GM19467 (cell line): Measurements from ENCODE around the gene MYBPC3.

ENCODE experiments used
- ATAC-seq: cut with Tn5 transposase; IDR thresholded peaks from one replicate; pipeline ENCODE4 v1.9.1; 2021; ENCODE audit warnings: mild to moderate bottlenecking, moderate library complexity; ENCODE audit not compliant: unreplicated experiment

The MYBPC3 gene

DNA sequence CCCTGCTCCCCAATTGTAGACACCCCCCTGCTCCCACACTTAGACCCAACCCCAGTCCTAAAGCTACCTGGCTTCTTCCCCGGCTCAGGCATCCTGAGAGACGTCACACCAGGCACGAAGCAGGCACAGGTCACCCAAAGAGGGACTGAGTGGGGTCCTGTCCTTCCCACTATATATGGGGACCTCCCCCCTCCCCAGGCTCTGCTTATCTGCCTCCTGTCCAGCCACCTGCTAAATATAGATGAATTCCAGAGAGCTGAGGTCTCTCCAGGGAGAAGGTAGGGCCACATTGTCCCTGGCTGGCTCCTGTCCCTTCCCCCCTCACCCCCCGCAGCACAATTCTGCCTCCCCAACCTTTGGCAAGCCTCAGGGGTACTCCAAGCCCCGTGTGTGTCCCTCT lies at the start of gene MYBPC3:
Gene MYBPC3, minus strand, starts transcription at position 147 of the 400 bp plus-strand sequence. Its CDS starts 55 bp downstream, at position 92.
- no peak for ATAC-seq

DNA sequence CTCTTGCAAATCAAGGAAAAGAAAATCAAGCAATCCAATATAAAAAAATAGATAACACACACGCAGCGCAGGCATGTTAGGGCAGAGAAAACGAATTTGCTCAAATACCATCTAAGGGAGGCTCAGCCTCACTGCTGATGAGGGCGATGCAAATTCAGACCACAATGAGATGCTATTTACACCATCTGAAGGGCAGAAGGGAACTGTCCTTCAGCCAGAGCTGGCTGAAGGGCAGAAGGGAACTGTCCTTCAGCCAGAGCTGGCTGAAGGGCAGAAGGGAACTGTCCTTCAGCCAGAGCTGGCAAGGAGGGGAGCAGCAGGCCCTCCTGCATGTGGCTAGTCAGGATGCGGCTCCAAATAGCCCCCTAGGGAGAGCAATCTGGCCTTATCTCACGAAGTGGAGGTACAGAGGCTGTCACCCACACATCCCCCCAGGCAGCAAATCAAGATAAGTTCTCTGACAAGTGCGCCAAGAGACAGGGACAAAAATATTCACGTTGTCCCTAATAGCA lies 48.3 kb upstream of the MYBPC3 start:
- ATAC-seq = peak; percentile 69

- peak; percentile 39 for ATAC-seq
Observed at GRCh38 chr11:47399860-47400767, 47.6 kb upstream of the MYBPC3 start.

GRCh38 chr11:47398551-47398950 lies 46.0 kb upstream of the MYBPC3 start:
- no peak for ATAC-seq

DNA sequence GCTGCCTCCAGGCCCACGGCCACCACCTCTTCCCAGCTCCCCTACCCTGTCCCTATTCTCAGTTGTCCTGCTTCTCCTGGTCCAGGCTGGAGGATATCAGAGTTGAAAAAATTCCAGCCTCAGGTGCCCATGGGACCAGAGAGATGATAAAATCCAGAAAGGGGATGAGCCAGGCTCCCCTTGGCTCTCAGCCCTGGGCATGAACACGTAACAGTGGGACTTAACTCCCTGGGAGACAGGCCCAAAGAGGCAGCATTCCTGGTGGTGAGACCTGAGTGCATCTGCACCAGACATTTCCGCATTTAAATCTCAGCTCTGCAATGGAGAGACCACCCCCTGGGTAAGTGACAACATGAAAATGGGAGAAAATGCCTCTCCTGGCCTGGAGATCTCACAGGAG lies 45.5 kb upstream of the MYBPC3 start:
- no peak for ATAC-seq

DNA sequence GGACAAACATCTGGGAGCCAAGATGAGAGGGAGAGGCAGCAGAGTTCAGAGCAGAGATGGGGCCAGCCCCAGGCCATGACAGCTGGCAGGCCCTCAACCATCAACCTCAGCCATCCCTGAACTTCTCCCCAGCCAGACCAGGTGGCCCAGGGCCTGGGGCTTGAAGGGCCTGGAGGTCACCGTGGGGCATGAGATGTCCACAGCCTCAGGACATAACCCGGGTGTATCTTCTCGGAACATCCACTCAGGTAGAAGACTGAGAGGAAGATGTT lies 43.5 kb upstream of the MYBPC3 start:
- no peak for ATAC-seq

- ATAC-seq = no peak
Observed at GRCh38 chr11:47395223-47396048, 42.9 kb upstream of the MYBPC3 start.

DNA sequence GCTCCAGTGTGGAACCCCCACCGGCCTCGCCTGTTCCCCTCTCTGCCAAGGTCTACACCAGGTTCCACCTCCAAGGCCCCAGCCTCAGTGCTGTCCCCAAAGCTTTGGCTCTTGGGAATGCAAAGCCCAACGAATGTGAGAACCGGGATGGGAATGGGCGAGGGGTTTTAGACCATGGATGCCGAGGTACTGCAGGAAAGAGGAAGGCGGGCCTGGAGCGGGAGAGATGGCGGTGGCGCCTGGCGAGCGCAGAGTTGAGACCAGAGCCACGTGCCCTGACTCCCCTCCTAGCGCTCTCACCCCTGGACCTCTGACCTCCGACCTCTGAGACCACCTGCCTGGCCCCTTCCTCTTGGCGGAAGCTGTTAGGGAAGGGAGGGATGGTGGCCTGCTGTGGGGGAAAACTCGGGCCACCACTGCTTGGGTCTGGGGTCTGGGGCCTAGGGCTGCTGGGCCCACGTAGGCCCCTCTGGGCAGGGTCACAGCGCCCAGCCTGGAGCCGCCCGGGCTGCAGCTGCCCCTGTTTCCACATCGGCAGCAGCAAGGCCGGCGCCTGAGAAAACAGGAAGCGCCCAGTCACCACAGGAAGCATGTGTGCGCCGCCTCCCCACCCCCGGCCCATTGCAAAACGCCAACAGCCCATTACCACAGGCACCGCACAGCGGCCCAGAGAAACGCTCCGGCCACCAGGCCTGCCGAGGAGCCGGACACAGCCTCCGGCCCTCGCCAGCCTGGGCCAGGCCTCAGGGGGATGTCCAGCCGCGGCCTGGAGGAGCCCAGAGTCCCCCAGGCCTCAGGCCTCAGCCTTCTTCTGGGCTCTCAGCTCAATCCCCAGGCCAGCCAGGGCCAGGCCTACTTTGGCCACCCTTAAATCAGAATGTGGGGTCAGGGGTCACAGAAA lies 42.1 kb upstream of the MYBPC3 start:
- ATAC-seq = no peak

- no peak for ATAC-seq
Observed at GRCh38 chr11:47394050-47394321, 41.5 kb upstream of the MYBPC3 start.

DNA sequence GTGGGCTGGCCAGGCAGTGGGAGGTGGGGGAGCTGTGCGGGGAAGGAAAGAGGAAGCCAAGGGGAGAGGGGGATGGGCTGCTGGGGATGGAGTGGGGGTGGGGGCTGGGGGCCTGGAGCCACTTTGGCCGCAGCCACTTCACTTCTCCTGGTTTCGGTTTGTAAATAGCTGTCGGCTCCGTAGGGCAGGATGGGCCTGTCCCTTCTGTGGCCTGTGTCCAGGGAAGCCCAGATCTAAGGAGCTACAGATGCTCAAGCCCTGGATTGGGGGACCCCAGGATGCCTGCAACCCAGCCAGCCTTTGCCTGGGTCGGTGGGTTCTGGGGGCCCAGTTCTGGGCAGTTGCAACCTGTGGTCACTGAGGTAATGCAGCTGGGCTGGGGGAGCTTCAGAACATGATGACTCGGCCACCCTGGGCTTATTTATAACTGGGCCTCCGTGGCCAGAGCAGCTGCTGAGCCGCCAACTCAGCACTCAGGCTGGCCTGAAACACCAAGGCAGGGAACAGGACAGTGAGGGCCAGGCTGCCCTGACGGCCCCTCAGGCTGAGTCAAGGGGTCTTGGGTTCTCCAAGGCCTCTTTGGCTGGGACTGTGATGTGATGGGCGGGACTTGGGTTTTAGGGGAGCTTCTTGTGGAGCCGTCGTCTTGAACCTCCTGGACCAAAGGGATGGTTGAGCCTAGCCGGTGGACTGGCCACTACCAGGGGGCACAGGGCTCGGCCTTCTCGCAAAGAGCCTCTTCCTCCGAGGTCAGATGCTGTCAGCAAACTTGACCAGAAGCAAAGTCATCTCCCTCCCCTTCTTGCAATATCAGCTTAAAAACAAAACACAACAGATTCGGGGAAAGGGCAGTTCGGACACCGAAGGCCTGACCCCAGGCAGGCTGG lies 40.9 kb upstream of the MYBPC3 start:
- ATAC-seq = no peak

DNA sequence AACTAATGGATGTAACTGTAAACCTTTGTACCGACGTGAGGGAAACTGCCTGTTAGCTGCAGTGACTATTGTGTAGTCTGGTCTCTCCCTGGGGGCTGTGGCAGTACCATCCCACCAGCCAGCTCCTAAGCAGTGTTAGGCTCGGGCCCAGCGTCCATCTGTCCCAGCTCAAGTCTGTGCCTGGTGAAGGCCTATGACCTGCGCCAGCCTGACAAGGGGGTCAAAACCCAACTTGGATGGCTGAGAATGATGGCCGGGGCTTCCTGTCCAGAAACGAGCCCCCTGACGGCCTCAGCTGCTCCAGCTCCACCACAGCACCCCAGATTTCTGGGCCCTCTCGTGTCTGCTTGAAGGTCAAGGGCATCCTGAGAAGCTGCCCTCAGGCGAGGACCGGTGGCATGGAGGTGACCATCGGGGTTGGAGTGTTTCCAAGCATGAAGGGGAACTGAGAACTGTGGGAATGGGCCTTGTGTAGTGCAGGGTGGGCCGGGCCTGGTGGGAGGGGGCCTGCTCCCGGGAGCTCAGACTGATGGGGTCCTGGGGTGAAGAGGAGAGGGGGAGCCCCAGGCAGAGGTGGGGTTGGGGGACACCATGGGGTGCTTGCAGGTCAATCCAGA lies 40.2 kb upstream of the MYBPC3 start:
- no peak for ATAC-seq

- no peak for ATAC-seq
Observed at GRCh38 chr11:47391711-47392432, 39.4 kb upstream of the MYBPC3 start.

DNA sequence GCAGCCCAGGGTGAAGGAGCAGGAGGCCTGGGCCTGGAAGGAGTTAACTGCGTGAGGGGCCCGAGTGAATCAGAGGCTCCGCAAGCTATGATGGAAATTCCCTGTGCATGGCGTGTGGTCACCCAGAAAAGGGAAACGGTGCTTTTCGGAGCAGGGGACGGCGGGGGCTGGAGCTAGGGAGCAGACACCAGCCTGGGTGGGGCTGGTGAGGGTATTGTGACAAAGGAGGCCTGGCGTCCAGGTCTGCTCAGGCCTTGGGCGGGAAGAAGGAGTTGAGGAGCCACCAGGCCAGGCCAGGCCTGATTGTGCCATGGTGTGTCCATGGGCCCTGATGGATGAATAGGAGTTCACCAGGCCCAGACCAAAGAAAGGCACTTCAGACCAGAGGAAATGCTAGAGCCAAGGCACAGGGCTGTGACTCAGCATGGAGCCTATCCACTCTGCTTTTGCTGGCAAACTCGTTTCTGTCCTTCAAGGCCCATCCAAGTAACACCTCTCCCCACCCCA lies 38.6 kb upstream of the MYBPC3 start:
- no peak for ATAC-seq

DNA sequence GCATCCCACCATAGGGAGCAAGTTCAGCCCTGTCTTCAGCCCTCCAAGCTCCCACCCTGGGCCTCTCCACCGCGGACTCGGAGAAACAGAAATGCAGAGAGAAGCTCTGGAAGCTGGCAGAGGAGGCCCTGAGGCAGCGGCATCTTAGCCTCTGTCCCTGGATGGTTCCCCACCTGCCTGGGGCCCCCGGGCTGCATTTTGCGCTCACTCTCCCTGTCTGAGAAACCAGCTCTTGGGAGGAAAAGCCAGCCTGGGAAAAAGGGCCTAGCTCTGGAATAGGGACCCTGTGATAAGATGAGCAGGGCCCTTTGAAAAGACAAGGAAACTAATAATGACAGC lies 37.9 kb upstream of the MYBPC3 start:
- ATAC-seq = no peak

DNA sequence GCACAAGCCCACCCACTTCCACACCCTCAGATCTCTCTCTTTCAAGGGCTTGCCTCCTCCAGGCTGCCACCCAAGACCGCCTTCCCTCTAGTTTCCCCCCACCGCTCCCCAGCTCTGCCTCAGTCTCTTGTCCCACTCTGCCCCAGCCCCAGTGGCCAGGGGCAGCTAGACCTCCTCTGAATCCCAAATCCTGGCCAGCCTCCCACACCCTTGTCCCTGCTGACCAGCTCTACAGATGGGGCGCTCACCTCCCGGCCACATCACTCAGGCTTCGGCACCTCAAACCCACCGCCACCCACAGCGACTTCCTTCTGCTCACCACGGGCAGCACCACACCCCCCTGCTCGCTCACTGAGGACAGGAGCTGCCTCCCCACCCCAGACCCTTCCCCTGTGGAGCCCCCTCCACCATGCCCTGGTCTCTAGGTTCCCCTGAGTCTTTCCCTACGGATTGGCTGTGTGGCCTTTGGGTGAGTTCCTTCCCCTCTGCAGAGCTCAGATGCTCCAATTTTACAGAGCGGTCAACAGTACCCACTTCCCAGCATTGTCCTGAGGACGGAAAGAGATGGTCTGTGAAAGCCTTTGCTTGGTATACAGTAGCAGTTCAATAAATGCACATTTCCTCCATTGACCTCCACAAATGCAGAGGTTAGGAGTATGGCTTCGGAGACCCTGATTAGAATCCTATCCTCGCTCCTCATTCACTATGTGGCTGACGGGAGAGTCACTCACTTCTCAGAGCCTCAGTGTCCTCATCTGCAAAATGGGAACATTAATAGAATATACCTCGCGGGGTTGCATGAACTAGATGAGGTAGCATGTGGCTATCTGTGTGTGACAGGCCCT lies 37.3 kb upstream of the MYBPC3 start:
- ATAC-seq = no peak

- ATAC-seq = no peak
Observed at GRCh38 chr11:47388697-47389576, 36.4 kb upstream of the MYBPC3 start.
